H1 (cell line): ENCODE data around the gene ALDH1L2. TPM values are rescaled to one million over a fixed set of nuclear protein-coding genes. Genes with fewer than 3 reads are reported as not detected.

Source experiments
- CTCF ChIA-PET: fragments of 300-600 bp; sonication (Branson Sonifier 250); formaldehyde crosslinking; loops from one replicate; lab custom pipeline; 2021; ENCODE audit not compliant: partially characterized antibody; lab: Charles Lee
- POLR2A ChIA-PET: fragments of 300-600 bp; sonication (Branson Sonifier 250); formaldehyde crosslinking; loops from one replicate; lab custom pipeline; 2021; ENCODE audit warnings: inconsistent platforms; ENCODE audit not compliant: partially characterized antibody; lab: Charles Lee
- DNase-seq, 2 experiments: peaks; one replicate each; pipeline versions ENCODE4 v3.0.0 to v3.0.0-alpha.2; 2010 to 2022; ENCODE audit warnings: low spot score in 2 of 2, low read depth in 1 of 2, mixed read lengths in 1 of 2
- FAIRE-seq: peaks from 2 replicates; lab custom pipeline; 2011; peaks lifted over from hg19 to GRCh38; lab: Jason Lieb, UNC
- H2AFZ ChIP-seq: 2 replicates; pipeline ENCODE4 v1.8.1; 2012; ENCODE audit warnings: low read length, inconsistent platforms
- H2AK5ac ChIP-seq: 2 replicates; pipeline ENCODE4 v1.6.1; 2013; ENCODE audit warnings: low read depth, low read length
- H2BK120ac ChIP-seq: replicated peaks from 2 replicates; pipeline ENCODE3; 2013; ENCODE audit warnings: low read depth, low read length, inconsistent platforms
- H2BK12ac ChIP-seq: 2 replicates; pipeline ENCODE4 v1.6.1; 2013; ENCODE audit warnings: low read depth, low read length
- H2BK15ac ChIP-seq: 2 replicates; pipeline ENCODE4 v1.6.1; 2013; ENCODE audit warnings: low read length
- H2BK20ac ChIP-seq: 2 replicates; pipeline ENCODE4 v1.6.1; 2013; ENCODE audit warnings: low read length
- H2BK5ac ChIP-seq: 2 replicates; pipeline ENCODE4 v1.6.1; 2013; ENCODE audit warnings: low read depth, low read length
- H3K14ac ChIP-seq: 2 replicates; pipeline ENCODE4 v1.6.1; 2013; ENCODE audit warnings: inconsistent platforms; ENCODE audit not compliant: insufficient read length
- H3K18ac ChIP-seq: 2 replicates; pipeline ENCODE4 v1.6.1; 2013; ENCODE audit warnings: low read length; ENCODE audit errors: extremely low read depth
- H3K23ac ChIP-seq: 2 replicates; pipeline ENCODE4 v1.6.1; 2013; ENCODE audit warnings: inconsistent platforms; ENCODE audit not compliant: insufficient read length
- H3K23me2 ChIP-seq: 2 replicates; pipeline ENCODE4 v1.6.1; 2013; ENCODE audit warnings: low read depth, low read length
- H3K27ac ChIP-seq: 2 replicates; pipeline ENCODE4 v1.6.1; 2011; ENCODE audit warnings: low read depth, low read length, inconsistent platforms
- H3K27me3 ChIP-seq, 4 experiments: replicated peaks in 1 of 4; 1 replicate in 1 of 4; 2 replicates in 3 of 4; pipeline versions ENCODE4 v1.6.1 to v1.8.1; 2011 to 2013; ENCODE audit warnings: low read length in 3 of 4, mild to moderate bottlenecking in 3 of 4, inconsistent platforms in 2 of 4, mixed read lengths in 2 of 4, moderate library complexity in 1 of 4; ENCODE audit not compliant: control insufficient read depth in 3 of 4, insufficient read depth in 3 of 4; ENCODE audit errors: extremely low read depth in 1 of 4
- H3K36me3 ChIP-seq, 4 experiments: 2 replicates each; pipeline versions ENCODE4 v1.6.1 to v1.8.1; 2011 to 2013; ENCODE audit warnings: mild to moderate bottlenecking in 4 of 4, low read length in 3 of 4, moderate library complexity in 2 of 4, control low read depth in 1 of 4, inconsistent platforms in 1 of 4; ENCODE audit not compliant: insufficient read depth in 4 of 4, control insufficient read depth in 2 of 4
- H3K4ac ChIP-seq: replicated peaks from 2 replicates; pipeline ENCODE3; 2013; ENCODE audit warnings: low read length, low read depth, mixed read lengths, inconsistent platforms; ENCODE audit not compliant: insufficient read length
- H3K4me1 ChIP-seq, 4 experiments: replicated peaks in 1 of 4; 1 replicate in 1 of 4; 2 replicates in 3 of 4; pipeline versions ENCODE4 v1.6.1 to v1.8.1; 2011 to 2013; ENCODE audit warnings: low read length in 3 of 4, inconsistent platforms in 2 of 4, mixed read lengths in 1 of 4; ENCODE audit not compliant: insufficient read depth in 4 of 4, control insufficient read depth in 3 of 4
- H3K4me2 ChIP-seq, 2 experiments: 2 replicates each; pipeline versions ENCODE4 v1.6.1 to v1.8.1; 2011 to 2013; ENCODE audit warnings: low read depth in 2 of 2, low read length in 2 of 2, control low read depth in 1 of 2, inconsistent platforms in 1 of 2, mild to moderate bottlenecking in 1 of 2; ENCODE audit not compliant: insufficient read depth in 1 of 2
- H3K4me3 ChIP-seq, 4 experiments: fragments of 200-600, 300-600 bp in 1 of 4; sonication (generic), shearing (Covaris generic), sonication (Bioruptor Twin) in 1 of 4; 2 replicates each; pipeline versions ENCODE4 v1.5.1 to v1.8.1; 2011 to 2016; ENCODE audit warnings: low read length in 4 of 4, low read depth in 3 of 4, control low read depth in 2 of 4, inconsistent platforms in 2 of 4, mild to moderate bottlenecking in 2 of 4, mixed read lengths in 1 of 4, moderate library complexity in 1 of 4; ENCODE audit not compliant: insufficient read depth in 2 of 4; ENCODE audit errors: extremely low read depth in 1 of 4
- H3K56ac ChIP-seq: replicated peaks from 2 replicates; pipeline ENCODE3; 2013; ENCODE audit warnings: low read depth, mild to moderate bottlenecking, mixed read lengths, low read length, inconsistent platforms; ENCODE audit not compliant: insufficient read length
- H3K79me1 ChIP-seq: 2 replicates; pipeline ENCODE4 v1.6.1; 2013; ENCODE audit warnings: low read depth, low read length, control low read depth
- H3K79me2 ChIP-seq, 2 experiments: 2 replicates each; pipeline versions ENCODE4 v1.6.1 to v1.8.1; 2012 to 2013; ENCODE audit warnings: low read length in 2 of 2, mild to moderate bottlenecking in 2 of 2, inconsistent platforms in 1 of 2; ENCODE audit not compliant: insufficient read depth in 2 of 2, control insufficient read depth in 1 of 2
- H3K9ac ChIP-seq, 4 experiments: replicated peaks in 1 of 4; 1 replicate in 1 of 4; 2 replicates in 3 of 4; pipeline versions ENCODE4 v1.6.1 to v1.8.1; 2011 to 2013; ENCODE audit warnings: low read depth in 3 of 4, low read length in 3 of 4, control low read depth in 2 of 4, mild to moderate bottlenecking in 2 of 4, moderate library complexity in 2 of 4, inconsistent platforms in 1 of 4; ENCODE audit errors: extremely low read depth in 1 of 4
- H3K9me3 ChIP-seq, 2 experiments: 2 replicates each; pipeline versions ENCODE4 v1.6.1 to v1.8.1; 2012 to 2013; ENCODE audit warnings: mild to moderate bottlenecking in 2 of 2, moderate library complexity in 2 of 2, control low read depth in 1 of 2, inconsistent platforms in 1 of 2, low read depth in 1 of 2, low read length in 1 of 2, mixed read lengths in 1 of 2; ENCODE audit not compliant: insufficient read depth in 2 of 2
- H4K20me1 ChIP-seq, 2 experiments: replicated peaks in 1 of 2; 2 replicates each; pipeline versions ENCODE3 to v1.8.1; 2011 to 2013; ENCODE audit warnings: inconsistent platforms in 2 of 2, low read length in 2 of 2, mild to moderate bottlenecking in 1 of 2; ENCODE audit not compliant: insufficient read depth in 2 of 2, control insufficient read depth in 1 of 2
- H4K5ac ChIP-seq: 2 replicates; pipeline ENCODE4 v1.6.1; 2013; ENCODE audit warnings: low read length, low read depth, mixed read lengths, inconsistent platforms; ENCODE audit not compliant: insufficient read length
- H4K8ac ChIP-seq: 2 replicates; pipeline ENCODE4 v1.8.0; 2013; ENCODE audit warnings: mild to moderate bottlenecking, moderate library complexity, low read length, inconsistent platforms; ENCODE audit not compliant: insufficient read depth; ENCODE audit errors: extremely low read depth
- H4K91ac ChIP-seq: replicated peaks from 2 replicates; pipeline ENCODE3; 2013; ENCODE audit warnings: low read length, mixed read lengths, inconsistent platforms; ENCODE audit not compliant: insufficient read length
- CREB1 ChIP-seq: IDR thresholded peaks from 2 replicates; pipeline ENCODE4 v1.6.1; 2012; ENCODE audit warnings: inconsistent platforms
- E2F6 ChIP-seq: IDR thresholded peaks from 2 replicates; pipeline ENCODE4 v1.6.1; 2012; ENCODE audit warnings: inconsistent platforms
- POLR2AphosphoS5 ChIP-seq: IDR thresholded peaks from 2 replicates; pipeline ENCODE4 v1.6.1; 2011; ENCODE audit warnings: low read depth, low read length
- RAD21 ChIP-seq, 2 experiments: IDR thresholded peaks in 1 of 2; conservative IDR thresholded peaks in 1 of 2; 2 replicates each; pipeline ENCODE4 v1.6.1; 2011; ENCODE audit warnings: low read depth in 2 of 2, low read length in 2 of 2, improper control_type of control experiment in 1 of 2, inconsistent platforms in 1 of 2, mild to moderate bottlenecking in 1 of 2, moderate library complexity in 1 of 2
- TBP ChIP-seq: IDR thresholded peaks from 2 replicates; pipeline ENCODE4 v1.6.1; 2011; ENCODE audit warnings: low read depth, low read length, improper control_type of control experiment
- ZNF274 ChIP-seq: IDR thresholded peaks from 2 replicates; pipeline ENCODE4 v1.7.0; 2012; ENCODE audit warnings: low read length, borderline replicate concordance; ENCODE audit errors: extremely low read depth
- WGBS, 2 experiments: shearing (Covaris generic) in 1 of 2; methylation state at CpG; one replicate each; pipeline versions ENCODE4 v1.1.6 to v1.1.7; 2013 to 2015; ENCODE audit warnings: low lambda C conversion rate in 2 of 2, mixed read lengths in 2 of 2, inconsistent platforms in 1 of 2, low coverage in 1 of 2, missing lambda C conversion rate in 1 of 2; ENCODE audit not compliant: insufficient replicate concordance in 2 of 2, insufficient coverage in 1 of 2, insufficient read length in 1 of 2; ENCODE audit errors: extremely low coverage in 1 of 2, missing lambda C conversion rate in 1 of 2; 5-methylcytosine and 5-hydroxymethylcytosine counted together
- long read RNA-seq, 2 experiments: library from RNA in 1 of 2; library from capped mRNA in 1 of 2; stranded (forward); transcript quantifications; one replicate each; pipeline ENCODE4 v2.0.0, GENCODE V29; 2021; ENCODE audit warnings: inconsistent platforms in 1 of 2
- polyA minus RNA-seq, 3 experiments: library from RNA; depleted of rRNA, polyadenylated mRNA; stranded (reverse); fragments of >200 nt; gene quantifications; 1 replicate in 2 of 3; 2 replicates in 1 of 3; pipeline ENCODE4 v1.2.3, GENCODE V29; 2011
- polyA plus RNA-seq, 7 experiments: library from polyadenylated mRNA; depleted of rRNA in 3 of 7; stranded (reverse) in 5 of 7; unstranded in 2 of 7; fragments of >200 nt in 5 of 7; fragments of 200-250 nt in 2 of 7; gene quantifications; 1 replicate in 5 of 7; 2 replicates in 1 of 7; 4 replicates in 1 of 7; pipeline versions ENCODE4 v1.2.1 to v1.2.3, GENCODE V29; 2011 to 2013; ENCODE audit warnings: missing spikeins in 2 of 7, mixed read lengths in 2 of 7
- total RNA-seq: library from RNA; stranded (reverse); fragmentation: NEBNext Ultra II Directional; extraction: Animal tissue kit (Norgen Biotek cat#: 25700); gene quantifications from 2 replicates; pipeline ENCODE4 v1.2.1, GENCODE V29; 2021

Gene ALDH1L2
- total RNA-seq (4.4 and 7.2 TPM in 2 replicates), polyA plus RNA-seq (2011; rRNA removed) (3.7 and 3.9 TPM in 2 replicates), polyA minus RNA-seq (2011; rRNA and poly(A)+ RNA removed) (8.5 and 12.5 TPM in 2 replicates)
- 5.1 TPM for polyA plus RNA-seq (2011; cell fraction: cytosol; rRNA removed)
- polyA plus RNA-seq (2011; cell fraction: nucleus; rRNA removed) = 7.1 TPM
- 2.4 to 4.7 TPM (median 3.1 TPM) in 4 replicates for polyA plus RNA-seq (2012, experiment 1 of 2)
- 0.18 TPM for polyA plus RNA-seq (2012, experiment 2 of 2)
- polyA plus RNA-seq (2013, experiment 1 of 2) = 2.2 TPM
- polyA plus RNA-seq (2013, experiment 2 of 2) = 1.8 TPM
- 3.9 TPM for polyA minus RNA-seq (2011; cell fraction: cytosol; rRNA and poly(A)+ RNA removed)
- polyA minus RNA-seq (2011; cell fraction: nucleus; rRNA and poly(A)+ RNA removed) = 12.9 TPM
- long read RNA-seq, experiment 1, partial matches to known transcripts = 1 of 3 reads
- long read RNA-seq, experiment 1, other reads (novel, unspliced or antisense) = 2 of 3 reads
- long read RNA-seq, experiment 2 = 0 reads

GRCh38 chr12:105084251-105085250, at the start of gene ALDH1L2:
Gene ALDH1L2 (minus strand): TSS chr12:105084458. CDS start chr12:105084436, 22 bp downstream.
- FAIRE-seq = no peak
- H2BK15ac ChIP-seq = peak within 1 kb of the TSS; percentile 47; the same call in 1 of the 2 replicates
- TF ChIP-seq POLR2AphosphoS5 (peak; percentile 54; the same call in 1 of the 2 replicates), E2F6 (peak; percentile 85), RAD21 (IDR thresholded peaks at IDR 0.05 in 1 of 2, conservative IDR thresholded peaks at IDR 0.05 in 1 of 2; ENCODE audit: low read depth in 2 of 2, low read length in 2 of 2) (peak in 1 of 2 experiments; percentile 4; a peak in 1 of 4 replicates), TBP (peak; percentile 70), ZNF274 (no peak), CREB1 (peak; percentile 30; the same call in 1 of the 2 replicates)

More at GRCh38 chr12:105084251-105085250, at the start of gene ALDH1L2:
- Histone ChIP-seq H4K20me1 (no peaks in the 10 kb centered on the region), H3K79me1 (no peaks in the 10 kb centered on the region), H3K27me3 (peaks cover 0 to 4% (median 2%) of the 10 kb centered on the region in 4 experiments; a peak in 3 of 7 replicates), H3K9me3 (no peaks in the 10 kb centered on the region), H4K91ac (peak within 1 kb of the TSS; percentile 31), H3K27ac (no peak within 1 kb of the TSS), H3K4me3 (peak within 1 kb of the TSS; percentile 51 to 73 (median 63)), H3K4me1 (peaks cover 4 to 9% (median 5%) of the 10 kb centered on the region in 4 experiments; a peak in 6 of 7 replicates), H2BK5ac (no peak within 1 kb of the TSS), H3K23ac (no peak within 1 kb of the TSS), H3K36me3 (no peaks in the 10 kb centered on the region), H3K4me2 (peak within 1 kb of the TSS; percentile 86 to 100), H3K4ac (no peak within 1 kb of the TSS), H2BK12ac (peak within 1 kb of the TSS; percentile 94), H2BK120ac (no peak within 1 kb of the TSS), H3K23me2 (peaks cover 11% of the 10 kb centered on the region), H3K9ac (peak within 1 kb of the TSS; percentile 25 to 62 (median 48); a peak in 5 of 7 replicates), H3K18ac (peak within 1 kb of the TSS; percentile 81), H2BK20ac (no peak within 1 kb of the TSS), H3K14ac (no peak within 1 kb of the TSS), H4K5ac (no peak within 1 kb of the TSS), H2AK5ac (no peak within 1 kb of the TSS), H3K56ac (no peak within 1 kb of the TSS), H4K8ac (peak within 1 kb of the TSS; percentile 22; the same call in 1 of the 2 replicates), H3K79me2 (no peaks in the 10 kb centered on the region), H2AFZ (peak within 1 kb of the TSS; percentile 94)
- POLR2A ChIA-PET = interaction anchor here (0.9 to 2.0 kb wide), 6 partner anchors 8 to 294 kb away, joined by 3 to 18 read pairs (median 6); partner anchors contain the start of gene WASHC4
- WGBS, 2 experiments = 34% methylated on average over 55 of the region's 75 CpGs; no CpG with 5 or more reads in 1 of the 2 experiments
- DNase-seq = peak; percentile 73 to 99
- CTCF ChIA-PET = interaction anchor here (1.0 to 2.7 kb wide), 4 partner anchors 14 to 38 kb away, joined by 3 to 8 read pairs (median 4); no protein-coding TSS in a partner anchor
